IMR-90 (cell line): ENCODE results near the gene DDC. TPM values are rescaled to one million over a fixed set of nuclear protein-coding genes. Genes with fewer than 3 reads are reported as not detected.

Source experiments
- ATAC-seq: fragments of 200-7000 bp; cut with Tn5 transposase; 2 replicates; pipeline ENCODE4 v1.9.1; 2020; ENCODE audit warnings: low read depth, mild to moderate bottlenecking, moderate library complexity
- BruUV-seq: library from RNA; stranded (reverse); fragments of 400-500 nt; replicated peaks from 2 replicates; lab custom pipeline; 2021; lab: Mats Ljungman, UMichigan
- CTCF ChIA-PET: fragments of 300-600 bp; formaldehyde crosslinking; extraction: SDS; loops from one replicate; lab custom pipeline; 2021; ENCODE audit warnings: antibody characterized with exemption; lab: Yijun Ruan, JAX
- POLR2A ChIA-PET: fragments of 300-600 bp; sonication (Branson Sonifier 250); formaldehyde crosslinking; loops from one replicate; lab custom pipeline; 2022; ENCODE audit warnings: antibody characterized with exemption; ENCODE audit not compliant: unreplicated experiment; lab: Charles Lee
- DNase-seq: peaks from one replicate; pipeline ENCODE4 v3.0.0; 2013
- H2AFZ ChIP-seq: replicated peaks from 2 replicates; pipeline ENCODE3; 2013; ENCODE audit warnings: low read length, mild to moderate bottlenecking; ENCODE audit not compliant: poor library complexity
- H2AK5ac ChIP-seq: 2 replicates; pipeline ENCODE4 v1.6.1; 2013; ENCODE audit warnings: low read depth, low read length, inconsistent platforms
- H2AK9ac ChIP-seq: replicated peaks from 2 replicates; pipeline ENCODE3; 2013; ENCODE audit warnings: mild to moderate bottlenecking, low read depth, low read length, moderate library complexity; ENCODE audit not compliant: poor library complexity
- H2BK120ac ChIP-seq: 2 replicates; pipeline ENCODE4 v1.6.1; 2013; ENCODE audit warnings: low read depth, low read length, inconsistent platforms
- H2BK15ac ChIP-seq: 3 replicates; pipeline ENCODE4 v1.6.1; 2013; ENCODE audit warnings: low read depth, low read length, inconsistent platforms
- H2BK20ac ChIP-seq: 2 replicates; pipeline ENCODE4 v1.6.1; 2013; ENCODE audit warnings: low read depth, mild to moderate bottlenecking, inconsistent platforms, low read length, moderate library complexity
- H2BK5ac ChIP-seq: 2 replicates; pipeline ENCODE4 v1.6.1; 2013; ENCODE audit warnings: mild to moderate bottlenecking, low read depth, low read length, inconsistent platforms; ENCODE audit not compliant: poor library complexity, severe bottlenecking
- H3K14ac ChIP-seq: replicated peaks from 2 replicates; pipeline ENCODE4 v1.6.1; 2013; ENCODE audit warnings: low read depth, low read length, inconsistent platforms
- H3K18ac ChIP-seq: 2 replicates; pipeline ENCODE4 v1.6.1; 2013; ENCODE audit warnings: low read depth, low read length, control low read depth
- H3K23ac ChIP-seq: 2 replicates; pipeline ENCODE4 v1.6.1; 2013; ENCODE audit warnings: low read depth, low read length, inconsistent platforms
- H3K27ac ChIP-seq: 2 replicates; pipeline ENCODE4 v1.5.1; 2013; ENCODE audit warnings: mild to moderate bottlenecking, control low read depth, low read length; ENCODE audit not compliant: insufficient read depth
- H3K27me3 ChIP-seq: 2 replicates; pipeline ENCODE4 v1.6.1; 2013; ENCODE audit warnings: low read length; ENCODE audit not compliant: control insufficient read depth, insufficient read depth
- H3K36me3 ChIP-seq: 2 replicates; pipeline ENCODE4 v1.6.1; 2013; ENCODE audit warnings: low read length, mixed read lengths; ENCODE audit not compliant: control insufficient read depth, insufficient read depth
- H3K4ac ChIP-seq: 2 replicates; pipeline ENCODE4 v1.6.1; 2013; ENCODE audit warnings: low read depth, low read length, inconsistent platforms
- H3K4me1 ChIP-seq: 2 replicates; pipeline ENCODE4 v1.6.1; 2013; ENCODE audit warnings: low read length, mixed read lengths; ENCODE audit not compliant: control insufficient read depth, insufficient read depth
- H3K4me2 ChIP-seq: 2 replicates; pipeline ENCODE4 v1.6.1; 2013; ENCODE audit warnings: low read depth, mild to moderate bottlenecking, control low read depth, low read length, moderate library complexity
- H3K4me3 ChIP-seq: 2 replicates; pipeline ENCODE4 v1.5.1; 2013; ENCODE audit warnings: low read depth, mild to moderate bottlenecking, control low read depth, low read length, moderate library complexity; ENCODE audit not compliant: insufficient read depth
- H3K56ac ChIP-seq: 2 replicates; pipeline ENCODE4 v1.6.1; 2013; ENCODE audit warnings: low read length, inconsistent platforms; ENCODE audit not compliant: insufficient read depth; ENCODE audit errors: extremely low read depth
- H3K79me1 ChIP-seq, 2 experiments: 2 replicates each; pipeline ENCODE4 v1.6.1; 2013; ENCODE audit warnings: low read length in 2 of 2, inconsistent platforms in 1 of 2, low read depth in 1 of 2
- H3K9ac ChIP-seq: 2 replicates; pipeline ENCODE4 v1.6.1; 2013; ENCODE audit warnings: low read depth, low read length, control low read depth
- H3K9me1 ChIP-seq: 2 replicates; pipeline ENCODE4 v1.6.1; 2013; ENCODE audit warnings: low read length, inconsistent platforms; ENCODE audit not compliant: insufficient read depth
- H3K9me3 ChIP-seq: 2 replicates; pipeline ENCODE4 v1.6.1; 2013; ENCODE audit warnings: low read length; ENCODE audit not compliant: control insufficient read depth, insufficient read depth
- H4K20me1 ChIP-seq: 2 replicates; pipeline ENCODE4 v1.6.1; 2013; ENCODE audit warnings: low read length, inconsistent platforms; ENCODE audit not compliant: insufficient read depth
- H4K5ac ChIP-seq: 2 replicates; pipeline ENCODE4 v1.6.1; 2013; ENCODE audit warnings: mild to moderate bottlenecking, low read depth, low read length, control low read depth
- H4K8ac ChIP-seq, 2 experiments: 2 replicates each; pipeline ENCODE4 v1.6.1; 2013; ENCODE audit warnings: low read depth in 2 of 2, low read length in 2 of 2, control low read depth in 1 of 2, inconsistent platforms in 1 of 2
- H4K91ac ChIP-seq: 2 replicates; pipeline ENCODE4 v1.6.1; 2013; ENCODE audit warnings: low read depth, low read length, inconsistent platforms; ENCODE audit not compliant: insufficient read depth
- CEBPB ChIP-seq: IDR thresholded peaks from 2 replicates; pipeline ENCODE4 v1.6.1; 2012; ENCODE audit warnings: low read depth, low read length, improper control_type of control experiment
- CHD1 ChIP-seq: IDR thresholded peaks from 2 replicates; pipeline ENCODE4 v1.6.1; 2012; ENCODE audit warnings: low read depth, low read length, improper control_type of control experiment
- MAZ ChIP-seq: IDR thresholded peaks from 2 replicates; pipeline ENCODE4 v1.6.1; 2012; ENCODE audit warnings: low read depth, mild to moderate bottlenecking, low read length, improper control_type of control experiment, moderate library complexity, borderline replicate concordance
- MXI1 ChIP-seq: IDR thresholded peaks from 2 replicates; pipeline ENCODE4 v1.6.1; 2012; ENCODE audit warnings: low read depth, mild to moderate bottlenecking, low read length, moderate library complexity, borderline replicate concordance
- RAD21 ChIP-seq: IDR thresholded peaks from 2 replicates; pipeline ENCODE4 v1.6.1; 2012; ENCODE audit warnings: low read length, improper control_type of control experiment
- RCOR1 ChIP-seq: IDR thresholded peaks from 2 replicates; pipeline ENCODE4 v1.6.1; 2012; ENCODE audit warnings: mild to moderate bottlenecking, low read length, improper control_type of control experiment; ENCODE audit not compliant: insufficient replicate concordance
- RFX5 ChIP-seq: IDR thresholded peaks from 2 replicates; pipeline ENCODE4 v1.8.0; 2012; ENCODE audit warnings: low read depth, mild to moderate bottlenecking, low read length, moderate library complexity
- WGBS, 2 experiments: methylation state at CpG; one replicate each; pipeline versions ENCODE4 v1.1.5 to v1.1.7; 2013; ENCODE audit warnings: missing lambda C conversion rate in 2 of 2; ENCODE audit not compliant: insufficient read length in 1 of 2; ENCODE audit errors: extremely low coverage in 2 of 2; 5-methylcytosine and 5-hydroxymethylcytosine counted together
- dilution Hi-C: fragments of 300-500 bp; cut with HindIII; formaldehyde crosslinking; loops from one replicate; pipeline ENCODE4 v1.14.3; 2018; ENCODE audit warnings: low sequenced_read_pairs; ENCODE audit not compliant: unreplicated experiment
- in situ Hi-C: fragments of 300-500 bp; cut with MboI; formaldehyde crosslinking; loops from 3 replicates; pipeline ENCODE4 v1.14.3; 2019; ENCODE audit warnings: low sequenced_read_pairs, inconsistent platforms, mixed read lengths
- intact Hi-C: fragments of 100-400 bp; cut with micrococcal nuclease; formaldehyde crosslinking; loops from 2 replicates; pipeline ENCODE4 v1.10.0; 2022
- polyA plus RNA-seq, 3 experiments: library from polyadenylated mRNA; depleted of rRNA; stranded (reverse); fragments of >200 nt; gene quantifications; 2 replicates each; pipeline ENCODE4 v1.2.3, GENCODE V29; 2012; ENCODE audit warnings: low replicate concordance in 1 of 3
- total RNA-seq: library from RNA; depleted of rRNA; stranded (reverse); fragments of >200 nt; gene quantifications from 2 replicates; pipeline ENCODE4 v1.2.3, GENCODE V29; 2012
- TF ChIP-seq, protein P1 (sequence below): conservative IDR thresholded peaks from 2 replicates; pipeline ENCODE4 v1.5.1; 2012; ENCODE audit warnings: mild to moderate bottlenecking, low read depth, low read length, improper control_type of control experiment
- TF ChIP-seq, protein P2 (sequence below): fragments of 150-350 bp; IDR thresholded peaks from 2 replicates; pipeline ENCODE4 v1.6.1; 2016; ENCODE audit warnings: low read depth, mild to moderate bottlenecking, low read length, moderate library complexity, borderline replicate concordance

The DDC gene
- total and polyA plus RNA-seq, 2 of the 4 experiments (the other 2 are of a cell fraction), result not detected

DNA sequence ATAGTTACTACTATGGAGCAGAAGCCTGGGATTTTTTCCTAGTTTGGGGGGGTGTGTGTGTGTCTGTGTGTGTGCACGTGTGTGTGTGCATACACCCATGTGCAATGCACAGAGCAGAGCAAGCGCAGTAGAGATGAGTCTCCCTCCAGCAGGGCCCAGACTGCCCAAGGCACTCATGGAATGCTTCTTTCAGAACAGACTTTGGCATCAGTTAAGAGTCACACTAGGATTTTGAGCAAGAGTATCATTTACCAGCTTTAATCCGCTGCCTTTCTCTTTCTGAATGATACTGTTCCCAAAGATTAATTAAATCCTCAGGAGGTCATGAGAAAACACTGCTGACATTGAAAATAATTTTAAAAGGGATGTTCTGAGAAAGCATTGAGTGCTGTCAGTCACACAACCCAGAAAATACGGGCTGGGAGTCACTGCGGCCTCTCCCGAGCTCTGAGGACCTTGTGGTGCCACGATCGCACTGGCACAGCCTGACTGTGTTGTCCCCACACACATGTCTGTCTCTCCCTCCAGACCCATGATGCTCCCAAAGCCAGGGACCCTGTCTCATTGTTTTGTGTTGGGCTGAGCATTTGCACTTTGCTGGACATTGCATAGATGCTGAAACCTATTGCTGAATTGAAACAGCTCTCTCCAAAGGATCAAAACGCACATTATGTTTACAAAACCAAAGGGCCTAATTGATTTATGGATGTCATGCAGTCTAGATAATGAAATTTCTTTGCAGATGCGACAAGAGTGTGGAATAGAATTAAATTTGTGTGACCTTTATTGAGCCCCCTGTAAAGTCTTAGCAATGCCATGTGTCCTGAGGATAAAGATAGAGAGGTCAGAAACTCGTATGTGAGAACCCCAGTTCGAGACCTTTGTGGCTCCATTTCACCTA, 60.3 kb downstream of the DDC start:
- Histone ChIP-seq H4K20me1 (no peaks in the 10 kb centered on the region), H3K79me1 (no peaks in the 10 kb centered on the region), H3K36me3 (no peaks in the 10 kb centered on the region), H2BK120ac (no peak overlapping the region), H3K56ac (no peak overlapping the region), H3K9me3 (no peaks in the 10 kb centered on the region), H3K14ac (no peak overlapping the region), H4K91ac (no peak overlapping the region), H3K4me1 (peaks cover 2% of the 10 kb centered on the region; the same call in 1 of the 2 replicates), H4K8ac (no peak overlapping the region), H3K27me3 (peaks cover 5% of the 10 kb centered on the region; the same call in 1 of the 2 replicates), H2AFZ (no peak overlapping the region), H3K18ac (no peak overlapping the region), H2AK9ac (no peak overlapping the region), H2BK5ac (no peak overlapping the region), H3K9me1 (no peaks in the 10 kb centered on the region), H2AK5ac (no peak overlapping the region), H4K5ac (no peak overlapping the region), H3K4me2 (no peak overlapping the region), H2BK20ac (no peak overlapping the region), H3K23ac (no peak overlapping the region), H3K9ac (no peak overlapping the region), H3K4me3 (no peak overlapping the region), H2BK15ac (no peak overlapping the region), H3K27ac (no peak overlapping the region), H3K4ac (no peak overlapping the region)
- dilution Hi-C loops (no loop called here), intact Hi-C loops (loop anchor here (10.0 kb wide), 1 partner anchor 70 kb away; no protein-coding TSS in a partner anchor), in situ Hi-C loops (no loop called here)
- CTCF ChIA-PET, result no interaction called here
- ATAC-seq (no peak), DNase-seq (no peak)
- WGBS, 2 experiments, result 78% methylated on average over 7 of the region's 12 CpGs; no CpG with 5 or more reads in 1 of the 2 experiments
- TF ChIP-seq MAZ (no peak), MXI1 (no peak), RAD21 (no peak), CEBPB (no peak), RFX5 (no peak), RCOR1 (no peak), CHD1 (no peak)
- TF ChIP-seq, protein P1, sequence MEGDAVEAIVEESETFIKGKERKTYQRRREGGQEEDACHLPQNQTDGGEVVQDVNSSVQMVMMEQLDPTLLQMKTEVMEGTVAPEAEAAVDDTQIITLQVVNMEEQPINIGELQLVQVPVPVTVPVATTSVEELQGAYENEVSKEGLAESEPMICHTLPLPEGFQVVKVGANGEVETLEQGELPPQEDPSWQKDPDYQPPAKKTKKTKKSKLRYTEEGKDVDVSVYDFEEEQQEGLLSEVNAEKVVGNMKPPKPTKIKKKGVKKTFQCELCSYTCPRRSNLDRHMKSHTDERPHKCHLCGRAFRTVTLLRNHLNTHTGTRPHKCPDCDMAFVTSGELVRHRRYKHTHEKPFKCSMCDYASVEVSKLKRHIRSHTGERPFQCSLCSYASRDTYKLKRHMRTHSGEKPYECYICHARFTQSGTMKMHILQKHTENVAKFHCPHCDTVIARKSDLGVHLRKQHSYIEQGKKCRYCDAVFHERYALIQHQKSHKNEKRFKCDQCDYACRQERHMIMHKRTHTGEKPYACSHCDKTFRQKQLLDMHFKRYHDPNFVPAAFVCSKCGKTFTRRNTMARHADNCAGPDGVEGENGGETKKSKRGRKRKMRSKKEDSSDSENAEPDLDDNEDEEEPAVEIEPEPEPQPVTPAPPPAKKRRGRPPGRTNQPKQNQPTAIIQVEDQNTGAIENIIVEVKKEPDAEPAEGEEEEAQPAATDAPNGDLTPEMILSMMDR, result no peak
- TF ChIP-seq, protein P2, sequence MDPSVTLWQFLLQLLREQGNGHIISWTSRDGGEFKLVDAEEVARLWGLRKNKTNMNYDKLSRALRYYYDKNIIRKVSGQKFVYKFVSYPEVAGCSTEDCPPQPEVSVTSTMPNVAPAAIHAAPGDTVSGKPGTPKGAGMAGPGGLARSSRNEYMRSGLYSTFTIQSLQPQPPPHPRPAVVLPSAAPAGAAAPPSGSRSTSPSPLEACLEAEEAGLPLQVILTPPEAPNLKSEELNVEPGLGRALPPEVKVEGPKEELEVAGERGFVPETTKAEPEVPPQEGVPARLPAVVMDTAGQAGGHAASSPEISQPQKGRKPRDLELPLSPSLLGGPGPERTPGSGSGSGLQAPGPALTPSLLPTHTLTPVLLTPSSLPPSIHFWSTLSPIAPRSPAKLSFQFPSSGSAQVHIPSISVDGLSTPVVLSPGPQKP, result no peak
- no TSS peak for BruUV-seq
- POLR2A ChIA-PET, result no interaction called here
